T-helper 2 cell treated with Interferon-gamma antibody and Interleukin-4, amounts not matched to agents 5 μg/mL and 100 μg/mL, for 36 hours (primary cell): ENCODE data around the gene CCR6.

Source experiments
- DNase-seq: peaks from one replicate; pipeline ENCODE4 v3.0.0; 2021; ENCODE audit warnings: low spot score
- H3K27ac Mint-ChIP-seq: one replicate; pipeline ENCODE4 v1.8.0; 2021; ENCODE audit warnings: mild to moderate bottlenecking, mixed read lengths
- H3K27me3 Mint-ChIP-seq: one replicate; pipeline ENCODE4 v1.8.0; 2021; ENCODE audit warnings: low read depth, mixed read lengths
- H3K36me3 Mint-ChIP-seq: one replicate; pipeline ENCODE4 v1.8.0; 2021; ENCODE audit warnings: low read depth, mixed read lengths
- H3K4me1 Mint-ChIP-seq: one replicate; pipeline ENCODE4 v1.8.0; 2021; ENCODE audit warnings: low read depth, mixed read lengths
- H3K4me3 Mint-ChIP-seq: one replicate; pipeline ENCODE4 v1.8.0; 2022; ENCODE audit warnings: mild to moderate bottlenecking, moderate library complexity, mixed read lengths
- H3K9me3 Mint-ChIP-seq: one replicate; pipeline ENCODE4 v1.8.0; 2021; ENCODE audit warnings: mixed read lengths

Gene CCR6

GRCh38 chr6:167134448-167135328 is 11.8 kb downstream of the CCR6 start:
- Mint-ChIP-seq H3K36me3 (no peaks in the 10 kb centered on the region), H3K9me3 (no peaks in the 10 kb centered on the region), H3K4me3 (no peak overlapping the region), H3K27me3 (peaks cover 14% of the 10 kb centered on the region), H3K4me1 (peaks cover 2% of the 10 kb centered on the region), H3K27ac (no peak overlapping the region)
- no peak for DNase-seq

- H3K9me3 Mint-ChIP-seq, result no peaks in the 10 kb centered on the region
- H3K27me3 Mint-ChIP-seq, result peaks cover 17% of the 10 kb centered on the region
- DNase-seq, result no peak
- peaks cover 2% of the 10 kb centered on the region for H3K4me1 Mint-ChIP-seq
- H3K36me3 Mint-ChIP-seq, result no peaks in the 10 kb centered on the region
- no peak overlapping the region for H3K27ac Mint-ChIP-seq
- no peak overlapping the region for H3K4me3 Mint-ChIP-seq
Measured at GRCh38 chr6:167136376-167136775, 13.5 kb downstream of the CCR6 start.

- Mint-ChIP-seq H3K9me3 (no peaks in the 10 kb centered on the region), H3K4me3 (no peak overlapping the region), H3K27me3 (peaks cover 17% of the 10 kb centered on the region), H3K36me3 (no peaks in the 10 kb centered on the region), H3K4me1 (peaks cover 2% of the 10 kb centered on the region), H3K27ac (no peak overlapping the region)
- DNase-seq, result no peak
Measured at GRCh38 chr6:167137081-167137480, 14.2 kb downstream of the CCR6 start.

GRCh38 chr6:167137881-167138280 is 15.0 kb downstream of the CCR6 start:
- H3K27ac Mint-ChIP-seq, result no peak overlapping the region
- no peaks in the 10 kb centered on the region for H3K9me3 Mint-ChIP-seq
- peaks cover 2% of the 10 kb centered on the region for H3K4me1 Mint-ChIP-seq
- H3K36me3 Mint-ChIP-seq, result no peaks in the 10 kb centered on the region
- no peak overlapping the region for H3K4me3 Mint-ChIP-seq
- no peak for DNase-seq
- peaks cover 20% of the 10 kb centered on the region for H3K27me3 Mint-ChIP-seq

- Mint-ChIP-seq H3K27me3 (peaks cover 27% of the 10 kb centered on the region), H3K9me3 (no peaks in the 10 kb centered on the region), H3K4me1 (peaks cover 2% of the 10 kb centered on the region), H3K27ac (no peak overlapping the region), H3K36me3 (no peaks in the 10 kb centered on the region), H3K4me3 (no peak overlapping the region)
- DNase-seq, result no peak
Measured at GRCh38 chr6:167139761-167140160, 16.9 kb downstream of the CCR6 start.

GRCh38 chr6:167140589-167141474 is 17.9 kb downstream of the CCR6 start:
- Mint-ChIP-seq H3K9me3 (no peaks in the 10 kb centered on the region), H3K36me3 (no peaks in the 10 kb centered on the region), H3K27me3 (peaks cover 27% of the 10 kb centered on the region), H3K4me1 (peaks cover 2% of the 10 kb centered on the region), H3K27ac (no peak overlapping the region), H3K4me3 (no peak overlapping the region)
- DNase-seq, result no peak

GRCh38 chr6:167141667-167142432 is 19.0 kb downstream of the CCR6 start:
- DNase-seq, result peak; percentile 9
- Mint-ChIP-seq H3K4me1 (peaks cover 2% of the 10 kb centered on the region), H3K9me3 (no peaks in the 10 kb centered on the region), H3K36me3 (no peaks in the 10 kb centered on the region), H3K4me3 (no peak overlapping the region), H3K27me3 (peaks cover 28% of the 10 kb centered on the region), H3K27ac (no peak overlapping the region)

- Mint-ChIP-seq H3K27ac (no peak overlapping the region), H3K36me3 (no peaks in the 10 kb centered on the region), H3K9me3 (no peaks in the 10 kb centered on the region), H3K4me3 (no peak overlapping the region), H3K27me3 (peaks cover 24% of the 10 kb centered on the region), H3K4me1 (no peaks in the 10 kb centered on the region)
- no peak for DNase-seq
Measured at GRCh38 chr6:167142433-167142761, 19.5 kb downstream of the CCR6 start.

GRCh38 chr6:167143041-167143440 is 20.1 kb downstream of the CCR6 start:
- no peaks in the 10 kb centered on the region for H3K4me1 Mint-ChIP-seq
- no peaks in the 10 kb centered on the region for H3K9me3 Mint-ChIP-seq
- H3K4me3 Mint-ChIP-seq, result no peak overlapping the region
- H3K27me3 Mint-ChIP-seq, result peaks cover 20% of the 10 kb centered on the region
- H3K36me3 Mint-ChIP-seq, result no peaks in the 10 kb centered on the region
- DNase-seq, result no peak
- no peak overlapping the region for H3K27ac Mint-ChIP-seq

- H3K27me3 Mint-ChIP-seq, result peaks cover 15% of the 10 kb centered on the region
- H3K36me3 Mint-ChIP-seq, result no peaks in the 10 kb centered on the region
- H3K9me3 Mint-ChIP-seq, result no peaks in the 10 kb centered on the region
- DNase-seq, result no peak
- H3K4me1 Mint-ChIP-seq, result no peaks in the 10 kb centered on the region
- no peak overlapping the region for H3K4me3 Mint-ChIP-seq
- H3K27ac Mint-ChIP-seq, result no peak overlapping the region
Measured at GRCh38 chr6:167145461-167145860, 22.6 kb downstream of the CCR6 start.

GRCh38 chr6:167146135-167146534 is 23.2 kb downstream of the CCR6 start:
- no peak overlapping the region for H3K4me3 Mint-ChIP-seq
- no peak overlapping the region for H3K27ac Mint-ChIP-seq
- H3K4me1 Mint-ChIP-seq, result no peaks in the 10 kb centered on the region
- peaks cover 14% of the 10 kb centered on the region for H3K27me3 Mint-ChIP-seq
- DNase-seq, result no peak
- no peaks in the 10 kb centered on the region for H3K36me3 Mint-ChIP-seq
- no peaks in the 10 kb centered on the region for H3K9me3 Mint-ChIP-seq

GRCh38 chr6:167146977-167147376 is 24.1 kb downstream of the CCR6 start:
- H3K4me3 Mint-ChIP-seq, result no peak overlapping the region
- no peaks in the 10 kb centered on the region for H3K36me3 Mint-ChIP-seq
- DNase-seq, result no peak
- no peaks in the 10 kb centered on the region for H3K4me1 Mint-ChIP-seq
- H3K9me3 Mint-ChIP-seq, result no peaks in the 10 kb centered on the region
- H3K27me3 Mint-ChIP-seq, result peaks cover 14% of the 10 kb centered on the region
- H3K27ac Mint-ChIP-seq, result no peak overlapping the region

- Mint-ChIP-seq H3K36me3 (no peaks in the 10 kb centered on the region), H3K9me3 (no peaks in the 10 kb centered on the region), H3K27me3 (peaks cover 11% of the 10 kb centered on the region), H3K4me1 (no peaks in the 10 kb centered on the region), H3K4me3 (no peak overlapping the region), H3K27ac (no peak overlapping the region)
- no peak for DNase-seq
Measured at GRCh38 chr6:167148021-167148420, 25.1 kb downstream of the CCR6 start.

- Mint-ChIP-seq H3K27me3 (peaks cover 11% of the 10 kb centered on the region), H3K27ac (no peak overlapping the region), H3K4me3 (no peak overlapping the region), H3K36me3 (no peaks in the 10 kb centered on the region), H3K4me1 (peaks cover 2% of the 10 kb centered on the region), H3K9me3 (no peaks in the 10 kb centered on the region)
- DNase-seq, result no peak
Measured at GRCh38 chr6:167148997-167149396, 26.1 kb downstream of the CCR6 start.
